BJ (cell line): Measurements from ENCODE around the gene TMED3. TPM values are rescaled to one million over a fixed set of nuclear protein-coding genes. Genes with fewer than 3 reads are reported as not detected.

Experiments
- CTCF ChIA-PET: fragments of 350-600 bp; formaldehyde crosslinking; extraction: SDS; loops from one replicate; lab custom pipeline; 2021; ENCODE audit warnings: antibody characterized with exemption, inconsistent platforms; lab: Yijun Ruan, JAX
- POLR2A ChIA-PET: fragments of 300-600 bp; sonication (Branson Sonifier 250); formaldehyde crosslinking; extraction: SDS; loops from one replicate; lab custom pipeline; 2021; ENCODE audit warnings: antibody characterized with exemption; lab: Charles Lee
- DNase-seq: peaks from one replicate; pipeline ENCODE4 v3.0.0-alpha.2; 2011; ENCODE audit warnings: low read depth
- H3K27me3 ChIP-seq: 2 replicates; pipeline ENCODE4 v1.6.0; 2011; ENCODE audit warnings: low read length; ENCODE audit not compliant: control insufficient read depth, insufficient read depth
- H3K36me3 ChIP-seq: 2 replicates; pipeline ENCODE4 v1.5.1; 2011; ENCODE audit warnings: low read length; ENCODE audit not compliant: control insufficient read depth, insufficient read depth
- H3K4me3 ChIP-seq: 2 replicates; pipeline ENCODE4 v1.5.1; 2011; ENCODE audit warnings: low read depth, mild to moderate bottlenecking, control low read depth, low read length
- polyA plus RNA-seq: library from polyadenylated mRNA; depleted of rRNA; stranded (reverse); fragments of >200 nt; gene quantifications from 2 replicates; pipeline ENCODE4 v1.2.3, GENCODE V29; 2011
- TF ChIP-seq, protein P1 (sequence below): IDR thresholded peaks from 2 replicates; pipeline ENCODE4 v1.5.1; 2011; ENCODE audit warnings: low read depth, mild to moderate bottlenecking, control low read depth, inconsistent platforms, low read length, moderate library complexity; ENCODE audit not compliant: insufficient read depth

Gene TMED3
- polyA plus RNA-seq, 1 experiment: 366 TPM

DNA sequence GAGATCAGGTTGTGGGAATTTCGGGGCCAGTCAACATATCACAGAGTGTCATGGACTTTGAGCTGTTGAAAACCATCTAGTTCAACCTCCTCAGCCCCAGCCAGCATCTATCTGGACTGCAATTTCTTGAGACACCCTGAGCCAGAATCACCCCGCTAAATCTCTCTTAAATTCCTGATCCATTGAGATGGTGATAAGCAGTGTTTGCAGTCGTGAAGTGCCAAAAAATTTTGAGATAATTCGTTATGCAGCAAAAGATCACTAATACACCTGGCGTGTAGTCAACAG is 29.3 kb downstream of the TMED3 start:
- ChIA-PET CTCF (interaction anchor here (0.6 to 3.3 kb wide), 35 partner anchors 10 to 1439 kb away, joined by 3 to 46 read pairs (median 5); partner anchors contain the start of gene CEMIP), POLR2A (interaction anchor here (0.7 kb wide), 1 partner anchor 42 kb away, joined by 3 read pairs; no protein-coding TSS in a partner anchor)
- no peak for DNase-seq
- TF ChIP-seq, protein P1, sequence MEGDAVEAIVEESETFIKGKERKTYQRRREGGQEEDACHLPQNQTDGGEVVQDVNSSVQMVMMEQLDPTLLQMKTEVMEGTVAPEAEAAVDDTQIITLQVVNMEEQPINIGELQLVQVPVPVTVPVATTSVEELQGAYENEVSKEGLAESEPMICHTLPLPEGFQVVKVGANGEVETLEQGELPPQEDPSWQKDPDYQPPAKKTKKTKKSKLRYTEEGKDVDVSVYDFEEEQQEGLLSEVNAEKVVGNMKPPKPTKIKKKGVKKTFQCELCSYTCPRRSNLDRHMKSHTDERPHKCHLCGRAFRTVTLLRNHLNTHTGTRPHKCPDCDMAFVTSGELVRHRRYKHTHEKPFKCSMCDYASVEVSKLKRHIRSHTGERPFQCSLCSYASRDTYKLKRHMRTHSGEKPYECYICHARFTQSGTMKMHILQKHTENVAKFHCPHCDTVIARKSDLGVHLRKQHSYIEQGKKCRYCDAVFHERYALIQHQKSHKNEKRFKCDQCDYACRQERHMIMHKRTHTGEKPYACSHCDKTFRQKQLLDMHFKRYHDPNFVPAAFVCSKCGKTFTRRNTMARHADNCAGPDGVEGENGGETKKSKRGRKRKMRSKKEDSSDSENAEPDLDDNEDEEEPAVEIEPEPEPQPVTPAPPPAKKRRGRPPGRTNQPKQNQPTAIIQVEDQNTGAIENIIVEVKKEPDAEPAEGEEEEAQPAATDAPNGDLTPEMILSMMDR: no peak
- no peaks in the 10 kb centered on the region for H3K27me3 ChIP-seq
- H3K4me3 ChIP-seq: no peak overlapping the region
- no peaks in the 10 kb centered on the region for H3K36me3 ChIP-seq

DNA sequence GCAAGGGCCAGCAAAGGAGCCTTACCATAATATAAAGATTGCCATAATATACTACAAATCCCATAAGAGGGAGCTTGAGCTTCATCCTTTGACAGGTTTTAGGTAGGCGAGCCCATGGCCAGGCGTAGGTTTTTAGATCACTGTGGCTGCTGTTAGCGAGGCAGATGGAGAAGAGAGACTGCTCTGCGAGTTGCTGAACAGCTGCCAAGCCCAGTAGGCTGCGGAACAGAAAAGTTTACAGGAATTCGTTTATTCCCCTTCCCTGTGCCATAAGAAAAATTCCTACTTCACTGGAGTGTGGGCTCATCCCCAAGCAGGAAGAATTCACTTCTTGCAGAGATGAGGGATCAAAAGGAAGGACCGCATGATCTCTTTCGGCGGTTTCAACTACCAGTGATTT is 30.5 kb downstream of the TMED3 start:
- H3K4me3 ChIP-seq: no peak overlapping the region
- no peak for DNase-seq
- no peaks in the 10 kb centered on the region for H3K36me3 ChIP-seq
- ChIA-PET CTCF (interaction anchor here (1.4 to 3.3 kb wide), 5 partner anchors 24 to 513 kb away, joined by 5 to 46 read pairs (median 15); no protein-coding TSS in a partner anchor), POLR2A (no interaction called here)
- no peaks in the 10 kb centered on the region for H3K27me3 ChIP-seq
- TF ChIP-seq, protein P1: no peak

DNA sequence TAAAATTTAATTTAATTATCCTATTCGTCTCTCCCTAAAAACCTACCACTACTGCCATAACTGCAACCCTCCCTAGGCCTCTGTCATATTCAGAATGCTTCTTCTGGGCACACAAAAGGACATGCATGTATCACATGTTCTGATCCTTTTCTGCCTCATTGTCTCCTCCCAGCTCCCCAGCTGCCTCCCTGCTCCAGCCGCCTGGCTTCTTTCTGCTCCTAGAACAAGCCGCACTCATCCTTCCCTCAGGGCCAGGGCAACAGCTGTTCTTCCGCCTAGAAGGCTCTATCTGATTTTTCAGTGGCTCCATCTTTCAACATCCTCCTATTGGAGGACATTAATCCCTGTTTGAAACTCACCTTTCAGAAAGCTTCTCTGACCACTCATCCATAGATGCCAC is 38.6 kb downstream of the TMED3 start:
- no peak for DNase-seq
- TF ChIP-seq, protein P1: no peak
- Histone ChIP-seq H3K36me3 (no peaks in the 10 kb centered on the region), H3K4me3 (no peak overlapping the region), H3K27me3 (no peaks in the 10 kb centered on the region)
- ChIA-PET CTCF (interaction anchor here (0.6 to 1.9 kb wide), 4 partner anchors 10 to 1075 kb away, joined by 3 to 11 read pairs (median 3); no protein-coding TSS in a partner anchor), POLR2A (no interaction called here)

DNA sequence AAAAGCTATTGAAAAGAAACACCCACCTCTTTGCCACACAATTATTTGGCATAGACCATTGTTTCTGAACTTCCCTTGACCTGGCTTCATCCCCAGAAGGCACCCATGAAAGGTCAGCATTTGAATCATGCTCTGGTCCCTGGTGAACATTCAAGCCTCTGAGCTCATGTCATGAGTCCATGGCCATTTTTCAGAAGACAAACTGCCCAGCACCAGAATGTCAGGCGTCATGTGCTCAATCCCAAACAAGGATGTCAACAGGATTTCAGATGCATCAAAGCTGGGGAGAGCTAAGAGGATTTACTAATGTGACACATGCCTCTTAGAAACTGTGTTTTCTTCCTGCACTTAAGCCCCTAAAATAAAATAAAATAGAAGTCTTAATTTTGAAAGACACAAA is 41.3 kb downstream of the TMED3 start:
- POLR2A ChIA-PET: no interaction called here
- Histone ChIP-seq H3K36me3 (no peaks in the 10 kb centered on the region), H3K4me3 (no peak overlapping the region), H3K27me3 (no peaks in the 10 kb centered on the region)
- DNase-seq: no peak
- CTCF ChIA-PET: interaction anchor here (0.5 to 3.1 kb wide), 4 partner anchors 13 to 641 kb away, joined by 3 to 13 read pairs (median 3); no protein-coding TSS in a partner anchor
- TF ChIP-seq, protein P1: no peak

DNA sequence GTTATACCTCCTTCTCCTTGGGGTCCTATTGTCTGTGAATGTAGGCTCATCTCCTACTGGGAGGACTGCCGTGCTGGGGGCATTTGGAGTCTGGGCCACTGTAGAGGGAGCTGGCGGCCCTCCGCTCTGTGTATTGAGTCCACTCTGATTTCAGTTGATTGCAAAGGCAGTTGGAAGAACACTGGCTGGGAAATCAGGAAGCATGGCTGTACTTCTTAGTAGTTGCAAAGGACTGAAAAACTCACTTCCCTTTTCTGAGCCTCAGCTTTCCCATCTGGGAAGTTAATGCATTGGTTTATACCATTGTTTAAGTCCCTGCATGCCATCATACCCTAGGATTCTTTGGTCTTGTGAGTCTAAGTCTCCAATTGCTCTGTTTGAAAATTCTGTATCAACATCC is 46.7 kb downstream of the TMED3 start:
- ChIA-PET CTCF (interaction anchor here (1.7 kb wide), 1 partner anchor 18 kb away, joined by 7 read pairs; no protein-coding TSS in a partner anchor), POLR2A (no interaction called here)
- Histone ChIP-seq H3K4me3 (no peak overlapping the region), H3K36me3 (no peaks in the 10 kb centered on the region; the same call in 1 of the 2 replicates), H3K27me3 (no peaks in the 10 kb centered on the region)
- TF ChIP-seq, protein P1: no peak
- DNase-seq: no peak
